GM21423 (cell line): ENCODE results near the gene RAB12.
"Not testable (repeated sequence)": the region's sequence is repeated elsewhere in the genome, so short reads cannot be mapped to it uniquely, and the experiment has no call there.

Experiments
- ATAC-seq: cut with Tn5 transposase; IDR thresholded peaks from one replicate; pipeline ENCODE4 v1.9.1; 2021; ENCODE audit warnings: mild to moderate bottlenecking, moderate library complexity; ENCODE audit not compliant: unreplicated experiment

The RAB12 gene

GRCh38 chr18:8610459-8610851 lies 1.2 kb downstream of the RAB12 start:
- no peak for ATAC-seq

- no peak for ATAC-seq
Observed at GRCh38 chr18:8611916-8612576, 2.8 kb downstream of the RAB12 start.

GRCh38 chr18:8614875-8615274 lies 5.6 kb downstream of the RAB12 start:
- no peak for ATAC-seq

- ATAC-seq: no peak
Observed at GRCh38 chr18:8615397-8616027, 6.3 kb downstream of the RAB12 start.

GRCh38 chr18:8616028-8616401 lies 6.8 kb downstream of the RAB12 start:
- ATAC-seq: no peak

- no peak for ATAC-seq
Observed at GRCh38 chr18:8617907-8618306, 8.7 kb downstream of the RAB12 start.

GRCh38 chr18:8619041-8619440 lies 9.8 kb downstream of the RAB12 start:
- no peak for ATAC-seq

- ATAC-seq: no peak
Observed at GRCh38 chr18:8619835-8620577, 10.8 kb downstream of the RAB12 start.

GRCh38 chr18:8620845-8621244 lies 11.6 kb downstream of the RAB12 start:
- no peak for ATAC-seq

- ATAC-seq: not testable (repeated sequence)
Observed at GRCh38 chr18:8622625-8623024, 13.4 kb downstream of the RAB12 start.

GRCh38 chr18:8623549-8624106 lies 14.4 kb downstream of the RAB12 start:
- ATAC-seq: peak; percentile 79

GRCh38 chr18:8625461-8626092 lies 16.3 kb downstream of the RAB12 start:
- no peak for ATAC-seq

- no peak for ATAC-seq
Observed at GRCh38 chr18:8626414-8627106, 17.3 kb downstream of the RAB12 start.

GRCh38 chr18:8627107-8627472 lies 17.9 kb downstream of the RAB12 start:
- no peak for ATAC-seq

- no peak for ATAC-seq
Observed at GRCh38 chr18:8627540-8627939, 18.3 kb downstream of the RAB12 start.

GRCh38 chr18:8629602-8630001 lies 20.4 kb downstream of the RAB12 start:
- ATAC-seq: no peak

- no peak for ATAC-seq
Observed at GRCh38 chr18:8630546-8630945, 21.3 kb downstream of the RAB12 start.

- no peak for ATAC-seq
Observed at GRCh38 chr18:8631265-8631664, 22.0 kb downstream of the RAB12 start.

GRCh38 chr18:8632386-8632785 lies 23.1 kb downstream of the RAB12 start:
- ATAC-seq: no peak

GRCh38 chr18:8634508-8634907 lies 25.3 kb downstream of the RAB12 start:
- no peak for ATAC-seq

GRCh38 chr18:8635087-8635486 lies 25.9 kb downstream of the RAB12 start:
- ATAC-seq: no peak
